ENCODE results near the gene TTPAL. TPM values are rescaled to one million over a fixed set of nuclear protein-coding genes. Genes with fewer than 3 reads are reported as not detected.

TTPAL gene
- total and polyA plus RNA-seq, 7 donors = 3.0 to 10.0 (median 7.2) TPM

GRCh38 chr20:44542890-44543289 lies 67.2 kb downstream of the TTPAL start:
- WGBS, 2 donors = 31 to 43% methylated on average over 1 of the region's 1 CpG
- Histone ChIP-seq H3K27ac (peak overlapping the region; percentile 54 to 92 (median 75)), H3K27me3 (no peaks in the 10 kb centered on the region), H3K4me1 (peaks cover 0 to 70% (median 48%) of the 10 kb centered on the region in 4 donors), H3K9me3 (no peaks in the 10 kb centered on the region), H3K4me3 (no peak overlapping the region), H3K36me3 (no peaks in the 10 kb centered on the region)
- TF ChIP-seq CTCF (IDR thresholded peaks at IDR 0.05) (no peak), POLR2A (IDR thresholded peaks at IDR 0.05) (no peak), EP300 (IDR thresholded peaks at IDR 0.05) (no peak), POLR2AphosphoS5 (IDR thresholded peaks at IDR 0.05) (no peak)
- no peak for DNase-seq
- intact Hi-C loops (cut with DNase I) = no loop called here

- Histone ChIP-seq H3K36me3 (no peaks in the 10 kb centered on the region), H3K27ac (peak overlapping the region; percentile 54 to 92 (median 75)), H3K4me3 (no peak overlapping the region), H3K9me3 (no peaks in the 10 kb centered on the region), H3K27me3 (no peaks in the 10 kb centered on the region), H3K4me1 (peaks cover 0 to 70% (median 51%) of the 10 kb centered on the region in 4 donors)
- no peak for DNase-seq
- TF ChIP-seq POLR2AphosphoS5 (IDR thresholded peaks at IDR 0.05) = no peak
- TF ChIP-seq POLR2A (IDR thresholded peaks at IDR 0.05) = no peak
- no peak for TF ChIP-seq CTCF (IDR thresholded peaks at IDR 0.05)
- TF ChIP-seq EP300 (IDR thresholded peaks at IDR 0.05) = no peak
- WGBS, 2 donors = 69 to 75% methylated on average over 3 of the region's 3 CpGs
- intact Hi-C loops (cut with DNase I) = no loop called here
Measured at GRCh38 chr20:44543358-44543757, 67.7 kb downstream of the TTPAL start.

Small RNA genes within 50 kb of the gene (small RNA-seq; reads per million reads assigned to genes)
- gene RPL37AP1 = 0 to 0.42 (median 0) reads per million in 3 donors

Other genes with a start within 250 kb of the TTPAL start
- gene GDAP1L1, start 228.6 kb upstream of the TTPAL start, total RNA-seq = 1 to 10 TPM in 2 of 4 donors, under 1 TPM in 1, not detected in 1; 0.36 to 1.4 (median 1.3) TPM
- under 1 TPM in 2 of 3 donors, not detected in 1; 0.20 to 0.60 TPM for gene GDAP1L1, start 228.6 kb upstream of the TTPAL start, polyA plus RNA-seq
- 1 to 10 TPM; 6.1 to 9.1 (median 7.4) TPM for gene FITM2, start 164.7 kb upstream of the TTPAL start, total RNA-seq
- 1 to 10 TPM in 2 of 3 donors, under 1 TPM in 1; 0.60 to 6.1 (median 1.4) TPM for gene FITM2, start 164.7 kb upstream of the TTPAL start, polyA plus RNA-seq
- not detected for gene R3HDML, start 138.8 kb upstream of the TTPAL start, total RNA-seq
- gene R3HDML, start 138.8 kb upstream of the TTPAL start, polyA plus RNA-seq = not detected
- 1 to 10 TPM in 1 of 4 donors, under 1 TPM in 1, not detected in 2; 0.27 to 1.1 TPM for gene HNF4A, start 120.2 kb upstream of the TTPAL start, total RNA-seq
- 100 to 1,000 TPM in 2 of 3 donors, 10 to 100 TPM in 1; 52.9 to 124 (median 112) TPM for gene HNF4A, start 120.2 kb upstream of the TTPAL start, polyA plus RNA-seq
- 100 to 1,000 TPM in 1 of 4 donors, 10 to 100 TPM in 3; 75.9 to 112 (median 88.8) TPM for gene SERINC3, start 46.2 kb downstream of the TTPAL start, total RNA-seq
- gene SERINC3, start 46.2 kb downstream of the TTPAL start, polyA plus RNA-seq = 10 to 100 TPM; 11.1 to 58.2 (median 21.0) TPM
- 100 to 1,000 TPM; 348 to 511 (median 395) TPM for gene PKIG, start 106.7 kb downstream of the TTPAL start, total RNA-seq
- gene PKIG, start 106.7 kb downstream of the TTPAL start, polyA plus RNA-seq = 10 to 100 TPM; 43.9 to 78.4 (median 75.7) TPM
- gene ADA, start 175.8 kb downstream of the TTPAL start, total RNA-seq = 10 to 100 TPM in 3 of 4 donors, 1 to 10 TPM in 1; 4.3 to 17.1 (median 11.7) TPM
- gene ADA, start 175.8 kb downstream of the TTPAL start, polyA plus RNA-seq = 10 to 100 TPM in 1 of 3 donors, 1 to 10 TPM in 2; 2.5 to 13.8 (median 4.8) TPM
- 10 to 100 TPM in 3 of 4 donors, 1 to 10 TPM in 1; 5.0 to 48.7 (median 18.5) TPM for gene CCN5, start 239.5 kb downstream of the TTPAL start, total RNA-seq
- gene CCN5, start 239.5 kb downstream of the TTPAL start, polyA plus RNA-seq = 10 to 100 TPM in 1 of 3 donors, 1 to 10 TPM in 2; 1.0 to 21.0 (median 2.8) TPM

All from sigmoid colon (tissue), 7 donors.